Measurements from ENCODE around the gene PIP4K2B. TPM values are rescaled to one million over a fixed set of nuclear protein-coding genes. Genes with fewer than 3 reads are reported as not detected.

The PIP4K2B gene
- total and polyA plus RNA-seq, 9 of the 15 experiments (the other 6 are each of a cell fraction or from before 2014, with no cell fraction given): 3.7 to 29.9 (median 23.0) TPM

- TF ChIP-seq TFE3 (CRISPR knock-in tag; IDR thresholded peaks at IDR 0.05) (peak; percentile 4; the same call in 1 of the 2 replicates), THRAP3 (IDR thresholded peaks at IDR 0.05; ENCODE audit: borderline replicate concordance) (no peak), SMAD2 (IDR thresholded peaks at IDR 0.05; ENCODE audit: low read depth, low read length) (no peak), MYBL2 (IDR thresholded peaks at IDR 0.05; ENCODE audit: low read depth) (no peak), MYBL2 (CRISPR knock-in tag; IDR thresholded peaks at IDR 0.05; ENCODE audit: borderline replicate concordance) (no peak), MNT (conservative IDR thresholded peaks at IDR 0.05) (peak; percentile 60 to 74; a peak in 3 of 4 replicates), ZNF3 (CRISPR knock-in tag; IDR thresholded peaks at IDR 0.05) (no peak), CBX8 (IDR thresholded peaks at IDR 0.05; ENCODE audit: borderline replicate concordance, extremely low read depth, low read depth, low read length, poor library complexity, severe bottlenecking) (no peak), ARID1B (IDR thresholded peaks at IDR 0.05) (no peak; the same call in 1 of the 2 replicates), MLX (CRISPR knock-in tag; conservative IDR thresholded peaks at IDR 0.05) (0 out of 4 replicates have a peak, but pooled peaks of 1 of the 2 experiments have one; percentile 59), ZNF282 (CRISPR knock-in tag; IDR thresholded peaks at IDR 0.05) (no peak), DPF2 (IDR thresholded peaks at IDR 0.05) (no peak), XRCC5 (IDR thresholded peaks at IDR 0.05; ENCODE audit: low read depth, low read length) (0 out of 2 replicates have a peak, but pooled peaks have one; percentile 67), IRF1 (CRISPR knock-in tag; IDR thresholded peaks at IDR 0.05; ENCODE audit: borderline replicate concordance) (no peak), CBFB (CRISPR knock-in tag; IDR thresholded peaks at IDR 0.05) (no peak), HEY1 (CRISPR knock-in tag; IDR thresholded peaks at IDR 0.05; ENCODE audit: borderline replicate concordance) (no peak)
- TF ChIP-seq, protein P1, sequence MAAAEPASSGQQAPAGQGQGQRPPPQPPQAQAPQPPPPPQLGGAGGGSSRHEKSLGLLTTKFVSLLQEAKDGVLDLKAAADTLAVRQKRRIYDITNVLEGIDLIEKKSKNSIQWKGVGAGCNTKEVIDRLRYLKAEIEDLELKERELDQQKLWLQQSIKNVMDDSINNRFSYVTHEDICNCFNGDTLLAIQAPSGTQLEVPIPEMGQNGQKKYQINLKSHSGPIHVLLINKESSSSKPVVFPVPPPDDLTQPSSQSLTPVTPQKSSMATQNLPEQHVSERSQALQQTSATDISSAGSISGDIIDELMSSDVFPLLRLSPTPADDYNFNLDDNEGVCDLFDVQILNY (CRISPR knock-in tag; IDR thresholded peaks at IDR 0.05): no peak
- TF ChIP-seq, protein P2, sequence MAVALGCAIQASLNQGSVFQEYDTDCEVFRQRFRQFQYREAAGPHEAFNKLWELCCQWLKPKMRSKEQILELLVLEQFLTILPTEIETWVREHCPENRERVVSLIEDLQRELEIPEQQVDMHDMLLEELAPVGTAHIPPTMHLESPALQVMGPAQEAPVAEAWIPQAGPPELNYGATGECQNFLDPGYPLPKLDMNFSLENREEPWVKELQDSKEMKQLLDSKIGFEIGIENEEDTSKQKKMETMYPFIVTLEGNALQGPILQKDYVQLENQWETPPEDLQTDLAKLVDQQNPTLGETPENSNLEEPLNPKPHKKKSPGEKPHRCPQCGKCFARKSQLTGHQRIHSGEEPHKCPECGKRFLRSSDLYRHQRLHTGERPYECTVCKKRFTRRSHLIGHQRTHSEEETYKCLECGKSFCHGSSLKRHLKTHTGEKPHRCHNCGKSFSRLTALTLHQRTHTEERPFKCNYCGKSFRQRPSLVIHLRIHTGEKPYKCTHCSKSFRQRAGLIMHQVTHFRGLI (CRISPR knock-in tag; IDR thresholded peaks at IDR 0.05): no peak
Observed at GRCh38 chr17:38799501-38800236, at the start of gene PIP4K2B (continued).
